Breast epithelium (tissue), 3 donors: Measurements from ENCODE around the gene MLLT1.

Experiments
- POLR2A ChIP-seq: fragments of 450-650 bp; IDR thresholded peaks from one replicate; pipeline ENCODE4 v1.6.1; 2016; ENCODE audit warnings: antibody characterized with exemption, mild to moderate bottlenecking, moderate library complexity
- TF ChIP-seq, protein P1 (sequence below), 3 donors: fragments of 450-650 bp; IDR thresholded peaks; one replicate each; pipeline ENCODE4 v1.5.1; 2016 to 2017; ENCODE audit warnings: antibody characterized with exemption in 3 of 3, mild to moderate bottlenecking in 3 of 3, moderate library complexity in 3 of 3

DNA sequence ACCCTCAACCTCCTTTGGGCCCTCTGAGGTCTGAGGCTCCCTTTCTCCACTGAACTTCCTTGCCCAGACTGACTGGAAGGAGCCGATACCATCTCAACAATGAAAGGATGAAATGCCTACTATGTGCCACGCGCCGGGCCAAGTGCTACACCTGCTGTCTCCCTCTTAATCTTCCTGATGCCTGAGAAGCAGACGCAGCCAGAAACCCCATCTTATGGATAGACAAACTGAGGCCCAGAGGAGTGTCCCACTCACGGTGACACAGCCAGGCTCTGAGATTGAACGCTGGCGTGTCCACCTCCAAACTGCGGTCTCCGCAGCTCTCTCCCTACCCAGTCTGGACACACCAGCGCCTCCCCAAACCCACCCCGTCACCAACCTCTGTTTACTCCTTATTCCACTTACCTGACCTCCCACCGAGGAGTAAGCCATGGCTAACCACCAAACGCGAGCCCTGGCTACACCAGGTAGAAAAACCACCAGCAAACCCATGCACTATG, 20.9 kb downstream of the MLLT1 start:
- TF ChIP-seq, protein P1, sequence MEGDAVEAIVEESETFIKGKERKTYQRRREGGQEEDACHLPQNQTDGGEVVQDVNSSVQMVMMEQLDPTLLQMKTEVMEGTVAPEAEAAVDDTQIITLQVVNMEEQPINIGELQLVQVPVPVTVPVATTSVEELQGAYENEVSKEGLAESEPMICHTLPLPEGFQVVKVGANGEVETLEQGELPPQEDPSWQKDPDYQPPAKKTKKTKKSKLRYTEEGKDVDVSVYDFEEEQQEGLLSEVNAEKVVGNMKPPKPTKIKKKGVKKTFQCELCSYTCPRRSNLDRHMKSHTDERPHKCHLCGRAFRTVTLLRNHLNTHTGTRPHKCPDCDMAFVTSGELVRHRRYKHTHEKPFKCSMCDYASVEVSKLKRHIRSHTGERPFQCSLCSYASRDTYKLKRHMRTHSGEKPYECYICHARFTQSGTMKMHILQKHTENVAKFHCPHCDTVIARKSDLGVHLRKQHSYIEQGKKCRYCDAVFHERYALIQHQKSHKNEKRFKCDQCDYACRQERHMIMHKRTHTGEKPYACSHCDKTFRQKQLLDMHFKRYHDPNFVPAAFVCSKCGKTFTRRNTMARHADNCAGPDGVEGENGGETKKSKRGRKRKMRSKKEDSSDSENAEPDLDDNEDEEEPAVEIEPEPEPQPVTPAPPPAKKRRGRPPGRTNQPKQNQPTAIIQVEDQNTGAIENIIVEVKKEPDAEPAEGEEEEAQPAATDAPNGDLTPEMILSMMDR (IDR thresholded peaks at IDR 0.05), result no peak
- TF ChIP-seq POLR2A, result no peak
